RWPE1 (cell line): ENCODE results near the gene KRT35.

Source experiments
- CTCF ChIA-PET: fragments of 350-600 bp; sonication (Branson Sonifier 250); formaldehyde crosslinking; extraction: SDS; loops from one replicate; lab custom pipeline; 2021; lab: Yijun Ruan, JAX
- POLR2A ChIA-PET: fragments of 400-600 bp; formaldehyde crosslinking; extraction: SDS; loops from one replicate; lab custom pipeline; 2020; ENCODE audit warnings: antibody characterized with exemption; ENCODE audit not compliant: low non-redundant PET; lab: Yijun Ruan, JAX
- DNase-seq: peaks from one replicate; pipeline ENCODE4 v3.0.0; 2012; ENCODE audit warnings: low spot score
- H3K27ac ChIP-seq: fragments of 450-650 bp; 2 replicates; pipeline ENCODE4 v1.5.1; 2017
- CTCF ChIP-seq: fragments of 450-650 bp; conservative IDR thresholded peaks from 2 replicates; pipeline ENCODE4 v1.5.1; 2017; ENCODE audit warnings: low read depth, mild to moderate bottlenecking

Gene KRT35

GRCh38 chr17:41500131-41500911 is 19.4 kb upstream of the KRT35 start:
- H3K27ac ChIP-seq, result peak overlapping the region; percentile 80
- TF ChIP-seq CTCF, result no peak
- CTCF ChIA-PET, result interaction anchor here (0.6 to 0.8 kb wide), 3 partner anchors 34 to 176 kb away, joined by 3 read pairs; no protein-coding TSS in a partner anchor
- POLR2A ChIA-PET, result no interaction called here
- peak; percentile 80 for DNase-seq

GRCh38 chr17:41499714-41500113 is 18.8 kb upstream of the KRT35 start:
- POLR2A ChIA-PET, result no interaction called here
- no peak for DNase-seq
- H3K27ac ChIP-seq, result peak overlapping the region; percentile 80
- CTCF ChIA-PET, result interaction anchor here (0.8 kb wide), 1 partner anchor 49 kb away, joined by 3 read pairs; no protein-coding TSS in a partner anchor
- TF ChIP-seq CTCF, result no peak

GRCh38 chr17:41498276-41498675 is 17.3 kb upstream of the KRT35 start:
- DNase-seq, result no peak
- ChIA-PET POLR2A (no interaction called here), CTCF (interaction anchor here (1.0 kb wide), 1 partner anchor 10 kb away, joined by 3 read pairs; no protein-coding TSS in a partner anchor)

GRCh38 chr17:41496803-41497484 is 16.0 kb upstream of the KRT35 start:
- ChIA-PET POLR2A (no interaction called here), CTCF (interaction anchor here (0.6 to 0.8 kb wide), 3 partner anchors 110 to 167 kb away, joined by 3 read pairs; no protein-coding TSS in a partner anchor)
- H3K27ac ChIP-seq, result peak overlapping the region; percentile 80

More at GRCh38 chr17:41498276-41498675, 17.3 kb upstream of the KRT35 start:
- H3K27ac ChIP-seq, result peak overlapping the region; percentile 80
- no peak for TF ChIP-seq CTCF

GRCh38 chr17:41494524-41494923 is 13.6 kb upstream of the KRT35 start:
- no peak for TF ChIP-seq CTCF
- H3K27ac ChIP-seq, result peak overlapping the region; percentile 80
- DNase-seq, result peak; percentile 31
- ChIA-PET POLR2A (no interaction called here), CTCF (interaction anchor here (0.6 to 1.4 kb wide), 4 partner anchors 54 to 1045 kb away, joined by 3 to 5 read pairs (median 3); no protein-coding TSS in a partner anchor)

More at GRCh38 chr17:41496803-41497484, 16.0 kb upstream of the KRT35 start:
- peak; percentile 76 for DNase-seq
- no peak; the same call in 1 of the 2 replicates for TF ChIP-seq CTCF

- no peak overlapping the region for H3K27ac ChIP-seq
- TF ChIP-seq CTCF, result no peak
- DNase-seq, result no peak
- ChIA-PET POLR2A (no interaction called here), CTCF (no interaction called here)
Observed at GRCh38 chr17:41492771-41493170, 11.8 kb upstream of the KRT35 start.
